Stimulated activated CD8-positive, alpha-beta memory T cell treated with anti-CD3 and anti-CD28 coated beads, Interleukin-4, amount 100 ng/mL, for 4 hours (primary cell): ENCODE measurements around the gene ACE.

Source experiments
- DNase-seq, 2 donors: peaks; one replicate each; pipeline ENCODE4 v3.0.0-alpha.2; 2020; ENCODE audit warnings: low read depth in 2 of 2, low spot score in 1 of 2

ACE gene

DNA sequence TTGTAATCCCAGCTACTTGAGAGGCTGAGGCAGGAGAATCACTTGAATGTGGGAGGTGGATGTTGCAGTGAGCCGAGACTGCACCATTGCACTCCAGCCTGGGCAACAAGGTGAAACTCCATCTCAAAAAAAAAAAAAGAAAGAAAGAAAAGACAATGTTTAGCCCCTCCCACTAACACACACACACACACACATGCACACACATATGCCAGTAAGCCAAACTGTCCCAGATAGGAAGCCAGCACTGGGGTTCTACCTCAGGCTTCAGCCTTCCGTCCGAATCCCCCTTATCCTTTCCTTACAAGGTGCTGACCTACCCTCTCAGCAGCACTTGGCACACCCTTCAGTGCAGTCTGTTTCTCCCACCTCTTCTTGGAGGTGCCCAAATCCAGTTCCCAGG, 37.6 kb downstream of the ACE start:
- no peak for DNase-seq

GRCh38 chr17:63514974-63515373, 38.1 kb downstream of the ACE start:
- DNase-seq, result no peak

GRCh38 chr17:63515426-63515825, 38.6 kb downstream of the ACE start:
- no peak for DNase-seq

DNA sequence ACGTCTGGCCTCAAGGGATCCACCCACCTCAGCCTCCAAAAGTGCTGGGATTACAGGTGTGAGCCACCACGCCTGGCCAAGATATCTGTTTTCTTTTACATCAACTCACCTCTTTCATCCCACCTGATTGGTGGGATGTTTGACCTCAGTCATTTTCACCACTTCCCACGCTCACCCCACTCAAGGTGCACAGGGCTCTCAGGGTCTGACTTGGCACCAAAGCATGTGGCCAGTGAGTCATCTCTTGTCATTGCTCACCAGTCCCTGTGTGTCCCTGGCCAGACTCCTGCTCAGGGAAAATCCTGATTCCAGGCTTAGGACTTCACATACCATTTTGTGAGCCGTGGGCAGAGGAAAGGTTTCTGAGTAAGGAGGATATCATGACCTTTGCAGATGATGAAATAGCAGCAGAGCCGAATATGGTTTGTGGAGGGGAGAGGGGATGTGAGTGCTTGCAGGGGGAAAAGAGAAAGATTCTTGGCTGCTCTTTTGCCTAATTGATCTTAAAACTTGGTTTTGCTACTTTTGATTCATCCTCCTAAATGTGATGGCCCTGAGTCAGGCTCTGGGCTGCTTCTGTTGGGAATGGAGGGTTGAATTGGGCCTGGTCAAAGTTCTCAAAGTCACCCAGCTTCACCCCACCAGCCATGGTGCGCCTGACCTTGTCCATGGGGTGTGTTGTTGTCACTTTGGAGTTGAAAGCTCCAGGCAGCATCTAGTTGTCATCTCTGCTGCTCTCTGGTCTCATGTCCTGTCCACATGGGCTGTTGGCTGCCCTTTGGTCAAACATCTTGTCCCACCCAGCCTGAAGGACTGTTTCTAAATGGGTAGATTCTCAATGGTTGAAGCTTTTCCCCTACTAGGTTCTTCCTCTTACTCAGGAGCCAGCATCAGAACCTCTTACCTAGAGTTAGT, 40.3 kb downstream of the ACE start:
- DNase-seq, result no peak

DNA sequence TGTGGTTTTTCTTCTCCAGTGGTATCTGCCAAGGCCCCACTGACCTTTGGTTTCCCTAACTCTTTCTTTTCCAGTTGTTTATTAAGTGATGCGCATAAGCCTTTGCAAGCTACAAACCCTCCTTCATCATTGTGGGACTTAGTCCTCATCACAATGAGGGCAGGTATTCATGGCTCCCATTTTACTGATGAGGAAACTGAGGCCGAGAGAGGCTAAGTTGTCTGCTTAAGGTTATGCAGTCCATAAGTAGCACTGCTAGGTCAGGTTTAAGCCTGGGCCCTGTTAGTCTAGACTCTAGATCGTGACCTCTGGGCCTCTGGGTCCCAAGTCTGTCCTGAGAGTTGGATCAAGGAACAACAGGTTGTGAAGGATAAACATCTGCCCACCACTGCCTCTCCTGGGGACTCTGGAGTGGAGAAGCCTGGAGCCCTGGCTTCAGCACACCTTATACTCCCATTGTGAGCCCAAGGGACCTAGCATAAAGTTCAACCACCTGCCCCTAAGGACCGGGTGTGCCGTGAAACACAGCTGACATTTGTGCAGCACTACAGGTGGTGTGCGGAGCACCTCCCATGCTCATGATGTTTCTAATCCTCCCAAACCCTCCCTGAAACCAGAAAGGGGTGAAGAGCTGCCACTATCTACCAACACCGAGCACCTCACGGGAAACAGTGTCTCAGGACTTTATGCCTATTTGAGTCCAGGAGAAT, 41.1 kb downstream of the ACE start:
- DNase-seq, result no peak

DNA sequence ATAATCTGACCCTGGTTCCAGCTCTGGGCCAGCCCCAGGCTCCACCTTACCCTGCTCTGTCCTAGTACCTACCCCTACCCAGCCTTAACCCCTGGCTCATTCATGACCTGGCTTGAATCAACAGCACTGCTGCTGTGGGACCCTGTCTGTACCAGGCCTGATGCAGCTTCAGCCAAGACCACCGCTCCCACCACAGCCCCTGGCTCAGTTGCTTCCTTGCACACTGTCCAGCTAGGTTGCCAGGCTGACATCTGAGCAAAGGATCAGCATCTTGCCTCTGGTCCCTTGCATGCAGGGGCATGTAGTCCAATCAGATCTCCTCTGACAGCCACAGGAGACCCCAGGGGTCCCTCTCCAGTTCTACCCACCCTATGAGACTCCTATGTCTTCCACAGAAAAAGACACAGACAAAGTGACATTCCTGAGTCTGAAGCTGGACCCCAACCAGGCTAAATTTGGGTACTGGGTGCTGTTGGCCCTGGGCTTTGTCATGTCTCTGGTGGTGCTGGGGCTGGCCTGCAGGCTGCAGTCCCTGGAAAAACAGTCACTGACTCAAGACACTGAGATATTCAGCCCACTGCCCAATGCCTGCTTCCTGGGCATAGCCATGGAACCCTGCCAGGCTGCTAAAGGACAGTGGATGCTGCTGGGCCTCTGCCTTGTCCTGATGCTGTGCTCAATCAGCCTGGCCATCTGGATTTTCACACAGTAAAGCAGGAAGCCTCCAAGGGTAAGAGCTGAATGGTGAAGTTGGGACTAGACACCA, 42.4 kb downstream of the ACE start:
- DNase-seq, result no peak

- DNase-seq, result no peak
These were observed 43.4 kb downstream of the ACE start for GRCh38 chr17:63519972-63520882.

GRCh38 chr17:63523253-63523855, 46.5 kb downstream of the ACE start, which contains the start of gene KCNH6:
TSS of gene KCNH6 (plus strand) at chr17:63523358. CDS start at chr17:63523414, 56 bp downstream.
- no peak for DNase-seq

GRCh38 chr17:63524051-63524450, 47.2 kb downstream of the ACE start:
- no peak for DNase-seq

DNA sequence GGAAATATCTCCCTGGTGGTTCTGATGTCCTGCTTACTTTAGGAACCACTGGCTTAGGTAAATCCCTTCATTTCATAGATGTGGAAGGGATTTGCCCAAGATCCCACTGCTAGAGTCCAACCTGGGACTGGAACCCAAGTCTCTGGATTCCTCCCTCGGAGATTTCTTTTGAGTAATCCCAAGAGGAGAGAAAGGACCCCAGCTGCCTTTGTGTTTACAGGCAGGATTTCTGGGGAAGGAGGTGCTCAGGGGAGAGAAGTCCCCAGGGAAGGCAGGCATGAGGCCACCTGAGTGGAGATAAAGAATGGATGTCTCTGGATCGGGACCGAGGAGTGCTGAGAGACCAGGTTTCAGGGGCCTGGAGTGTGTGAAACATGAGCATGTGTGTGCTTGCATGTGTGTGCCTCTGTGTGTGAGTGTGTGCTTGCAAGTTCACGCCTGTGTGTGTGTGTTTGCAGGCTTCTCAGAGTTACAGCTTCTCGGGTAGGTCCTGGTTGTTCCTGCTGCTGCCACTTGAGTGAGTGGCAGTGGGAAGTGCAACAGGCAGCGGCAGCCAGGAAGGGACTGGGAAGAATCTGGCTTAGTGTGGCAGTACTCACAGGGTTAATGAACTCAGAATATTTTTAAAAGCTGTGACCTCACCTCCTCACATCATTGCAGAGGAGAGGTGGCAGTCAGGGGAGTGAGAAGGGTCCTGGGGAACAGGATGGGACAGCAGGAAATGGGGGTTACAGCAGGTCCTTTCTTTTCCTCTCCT, 48.5 kb downstream of the ACE start:
- DNase-seq, result no peak

DNA sequence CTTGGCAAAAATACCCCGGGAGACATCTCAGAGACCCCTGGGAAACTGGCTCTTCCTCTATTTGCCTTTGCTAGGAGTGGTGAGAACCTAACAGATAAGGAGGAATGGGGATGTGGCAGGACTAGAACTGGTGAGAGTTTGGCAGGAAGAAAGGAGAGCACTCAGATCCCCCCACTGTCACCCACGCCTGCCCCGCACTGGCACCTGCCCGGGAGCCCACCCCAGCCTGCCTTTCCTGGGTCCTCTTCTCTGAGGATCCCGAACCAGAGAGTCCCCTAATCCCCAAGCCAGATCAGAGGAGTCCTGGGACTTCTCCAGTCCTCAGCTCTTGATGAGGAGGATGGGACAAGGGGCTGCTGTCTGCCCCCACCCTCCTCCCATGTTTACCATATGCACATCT, 50.0 kb downstream of the ACE start:
- no peak for DNase-seq

GRCh38 chr17:63528183-63528582, 51.3 kb downstream of the ACE start:
- DNase-seq, result no peak

- no peak for DNase-seq
These were observed 53.1 kb downstream of the ACE start for GRCh38 chr17:63529711-63530556.

DNA sequence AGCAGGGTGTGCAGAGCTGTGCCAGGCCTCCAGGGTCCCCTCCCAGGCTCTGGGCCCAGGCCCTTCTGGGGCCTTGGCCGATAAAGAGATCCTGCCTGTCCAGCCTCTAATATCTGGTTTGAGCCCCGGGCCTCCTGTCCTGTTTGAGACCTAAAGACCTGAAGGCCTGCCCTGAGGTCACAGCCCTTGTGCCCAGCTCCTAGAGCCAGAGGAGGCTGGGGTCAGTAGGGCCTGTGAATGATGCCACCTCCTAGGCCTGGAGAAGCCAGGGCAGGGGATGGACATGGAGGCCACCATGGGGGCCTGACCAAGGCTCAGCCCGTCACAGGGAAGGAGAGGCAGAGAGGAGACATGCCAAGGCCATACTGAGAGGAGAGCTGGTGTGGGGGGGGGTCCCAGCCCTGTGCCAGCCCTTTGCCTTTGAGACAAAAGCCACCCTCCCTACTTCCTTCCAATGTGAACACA, 53.7 kb downstream of the ACE start:
- no peak for DNase-seq

DNA sequence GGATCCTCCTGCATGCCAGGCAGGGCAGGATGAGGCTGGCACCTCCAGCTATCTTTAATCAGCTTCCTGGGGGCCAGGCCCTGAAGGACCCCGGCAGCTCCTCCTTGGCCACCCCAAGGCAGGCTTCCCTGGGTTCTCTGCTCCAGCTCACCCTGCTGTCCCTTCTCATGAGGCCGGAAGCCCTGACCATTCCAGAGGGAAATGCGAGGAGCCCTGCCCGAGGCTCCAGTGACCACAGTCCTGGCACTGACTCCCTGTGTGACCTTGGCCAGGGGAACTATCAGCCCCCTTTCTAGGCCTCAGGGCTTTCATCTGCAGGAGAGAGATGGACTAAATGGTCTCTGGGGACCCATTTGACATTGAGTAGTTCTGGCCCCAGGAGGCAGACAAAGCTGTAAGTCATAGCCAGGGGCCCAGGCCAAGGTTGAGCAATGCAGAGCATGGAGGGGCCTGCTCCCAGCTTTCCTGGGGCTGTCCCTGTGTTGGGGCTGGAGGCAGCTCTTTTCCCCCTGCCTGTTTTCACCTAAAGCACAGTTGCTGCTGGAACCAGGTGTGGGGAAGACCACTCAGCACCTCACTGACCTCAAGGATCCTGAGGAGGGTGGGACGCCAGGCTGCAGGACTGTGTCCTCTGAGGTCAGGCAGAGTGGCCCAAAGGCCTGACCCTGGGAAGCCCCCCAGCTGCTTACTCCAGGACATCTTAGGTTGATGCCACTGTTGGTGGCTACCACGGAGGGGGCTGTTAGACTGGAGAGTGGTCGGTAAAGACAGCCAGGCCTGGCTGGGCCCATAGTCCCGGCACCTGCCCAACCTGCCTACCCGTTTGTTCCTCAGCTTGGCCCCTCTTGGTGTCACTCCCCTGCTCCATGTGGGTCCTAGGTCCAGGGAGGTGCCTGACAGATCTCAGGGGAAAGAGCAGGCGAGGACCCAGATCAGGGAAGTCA, 54.4 kb downstream of the ACE start:
- no peak for DNase-seq

DNA sequence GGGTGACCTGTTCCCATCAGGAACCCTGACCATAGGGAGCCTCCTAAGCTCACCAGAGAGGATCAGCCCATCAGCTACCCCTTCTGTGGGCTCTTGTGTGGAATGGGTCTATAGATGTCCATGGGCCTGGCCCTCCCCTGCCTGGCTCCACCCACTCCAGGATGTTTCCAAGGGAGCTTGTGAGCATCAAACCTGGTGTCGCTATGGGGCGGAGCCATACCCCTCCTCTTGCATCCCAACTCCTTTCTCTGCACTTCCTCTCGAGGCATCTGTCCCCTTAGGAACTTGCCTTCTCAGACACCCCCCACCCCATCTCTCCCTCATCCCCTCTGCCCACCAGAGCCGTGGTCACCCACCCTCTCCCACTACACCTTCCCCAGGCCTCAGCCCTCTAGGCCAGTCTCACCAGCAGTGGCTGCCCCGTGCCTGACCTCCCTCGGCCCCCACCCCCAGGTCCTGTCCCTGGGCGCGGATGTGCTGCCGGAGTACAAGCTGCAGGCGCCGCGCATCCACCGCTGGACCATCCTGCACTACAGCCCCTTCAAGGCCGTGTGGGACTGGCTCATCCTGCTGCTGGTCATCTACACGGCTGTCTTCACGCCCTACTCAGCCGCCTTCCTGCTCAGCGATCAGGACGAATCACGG, 56.7 kb downstream of the ACE start:
- no peak for DNase-seq

DNA sequence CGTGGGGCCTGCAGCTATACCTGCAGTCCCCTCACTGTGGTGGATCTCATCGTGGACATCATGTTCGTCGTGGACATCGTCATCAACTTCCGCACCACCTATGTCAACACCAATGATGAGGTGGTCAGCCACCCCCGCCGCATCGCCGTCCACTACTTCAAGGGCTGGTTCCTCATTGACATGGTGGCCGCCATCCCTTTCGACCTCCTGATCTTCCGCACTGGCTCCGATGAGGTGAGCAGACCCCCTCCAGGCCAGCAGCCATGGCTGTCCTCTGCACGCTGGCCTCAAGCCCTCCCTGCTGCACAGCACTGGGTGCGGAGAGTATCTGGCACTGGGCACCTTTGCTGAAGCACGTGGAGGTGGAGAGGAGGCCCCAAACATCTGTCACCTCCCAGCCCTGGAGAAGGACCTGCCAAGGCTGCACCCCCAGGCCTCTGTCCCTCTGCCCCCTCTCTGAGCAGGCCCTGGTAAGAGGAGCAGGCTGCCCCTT, 57.3 kb downstream of the ACE start:
- DNase-seq, result no peak
